BJ (cell line): ENCODE data around the gene MUC5B. TPM values are rescaled to one million over a fixed set of nuclear protein-coding genes. Genes with fewer than 3 reads are reported as not detected.
A peak's percentile ranks its signal among the peaks of the same experiment; 100 is the strongest.

Experiments
- CTCF ChIA-PET: fragments of 350-600 bp; formaldehyde crosslinking; extraction: SDS; loops from one replicate; lab custom pipeline; 2021; ENCODE audit warnings: antibody characterized with exemption, inconsistent platforms; lab: Yijun Ruan, JAX
- POLR2A ChIA-PET: fragments of 300-600 bp; sonication (Branson Sonifier 250); formaldehyde crosslinking; extraction: SDS; loops from one replicate; lab custom pipeline; 2021; ENCODE audit warnings: antibody characterized with exemption; lab: Charles Lee
- DNase-seq: peaks from one replicate; pipeline ENCODE4 v3.0.0-alpha.2; 2011; ENCODE audit warnings: low read depth
- H3K27me3 ChIP-seq: 2 replicates; pipeline ENCODE4 v1.6.0; 2011; ENCODE audit warnings: low read length; ENCODE audit not compliant: control insufficient read depth, insufficient read depth
- H3K36me3 ChIP-seq: 2 replicates; pipeline ENCODE4 v1.5.1; 2011; ENCODE audit warnings: low read length; ENCODE audit not compliant: control insufficient read depth, insufficient read depth
- H3K4me3 ChIP-seq: 2 replicates; pipeline ENCODE4 v1.5.1; 2011; ENCODE audit warnings: low read depth, mild to moderate bottlenecking, control low read depth, low read length
- CTCF ChIP-seq: IDR thresholded peaks from 2 replicates; pipeline ENCODE4 v1.5.1; 2011; ENCODE audit warnings: low read depth, mild to moderate bottlenecking, control low read depth, inconsistent platforms, low read length, moderate library complexity; ENCODE audit not compliant: insufficient read depth
- polyA plus RNA-seq: library from polyadenylated mRNA; depleted of rRNA; stranded (reverse); fragments of >200 nt; gene quantifications from 2 replicates; pipeline ENCODE4 v1.2.3, GENCODE V29; 2011

The MUC5B gene
- polyA plus RNA-seq, 1 experiment, result not detected

- Histone ChIP-seq H3K27me3 (no peaks in the 10 kb centered on the region), H3K4me3 (no peak overlapping the region), H3K36me3 (peaks cover 10% of the 10 kb centered on the region)
- no peak for TF ChIP-seq CTCF
- DNase-seq, result no peak
- ChIA-PET POLR2A (no interaction called here), CTCF (no interaction called here)
Observed at GRCh38 chr11:1297576-1298473, 75.0 kb downstream of the MUC5B start.

GRCh38 chr11:1298695-1299492 is 76.0 kb downstream of the MUC5B start:
- TF ChIP-seq CTCF, result no peak
- ChIA-PET POLR2A (no interaction called here), CTCF (no interaction called here)
- H3K36me3 ChIP-seq, result peaks cover 5% of the 10 kb centered on the region
- DNase-seq, result peak; percentile 11
- no peaks in the 10 kb centered on the region for H3K27me3 ChIP-seq
- no peak overlapping the region for H3K4me3 ChIP-seq

- no peak for DNase-seq
- peaks cover 5% of the 10 kb centered on the region for H3K36me3 ChIP-seq
- CTCF ChIA-PET, result no interaction called here
- no peaks in the 10 kb centered on the region for H3K27me3 ChIP-seq
- POLR2A ChIA-PET, result no interaction called here
- H3K4me3 ChIP-seq, result no peak overlapping the region
- no peak for TF ChIP-seq CTCF
Observed at GRCh38 chr11:1299621-1300020, 76.8 kb downstream of the MUC5B start.

- H3K4me3 ChIP-seq, result no peak overlapping the region
- peaks cover 7% of the 10 kb centered on the region for H3K36me3 ChIP-seq
- no peak for DNase-seq
- CTCF ChIA-PET, result no interaction called here
- no peak for TF ChIP-seq CTCF
- H3K27me3 ChIP-seq, result no peaks in the 10 kb centered on the region
- POLR2A ChIA-PET, result no interaction called here
Observed at GRCh38 chr11:1300121-1300520, 77.3 kb downstream of the MUC5B start.

GRCh38 chr11:1300569-1301187 is 77.8 kb downstream of the MUC5B start:
- ChIA-PET POLR2A (no interaction called here), CTCF (no interaction called here)
- H3K27me3 ChIP-seq, result no peaks in the 10 kb centered on the region
- H3K4me3 ChIP-seq, result no peak overlapping the region
- TF ChIP-seq CTCF, result no peak
- no peak for DNase-seq
- peaks cover 8% of the 10 kb centered on the region for H3K36me3 ChIP-seq
